ENCODE results near the gene FOXO3. TPM values are rescaled to one million over a fixed set of nuclear protein-coding genes. Genes with fewer than 3 reads are reported as not detected.

Gene FOXO3
- polyA plus RNA-seq, 1 of the 3 experiments (the other 2 are of a cell fraction), result 8.1 TPM

- Histone ChIP-seq H3K27me3 (ENCODE audit: insufficient read depth) (no peaks in the 10 kb centered on the region), H3K4me3 (ENCODE audit: low read depth in 2 of 2, low read length in 1 of 2) (no peak overlapping the region), H3K9me2 (no peaks in the 10 kb centered on the region), H3K4me2 (peak overlapping the region; percentile 45; the same call in 1 of the 2 replicates), H3K9me3 (no peaks in the 10 kb centered on the region), H3K27ac (ENCODE audit: low read depth in 2 of 2, low read length in 1 of 2) (peak overlapping the region in 1 of 2 experiments; percentile 58; a peak in 3 of 4 replicates), H4K20me1 (ENCODE audit: insufficient read depth) (peaks cover 8% of the 10 kb centered on the region; the same call in 1 of the 2 replicates), H3K4me1 (ENCODE audit: control insufficient read depth in 1 of 2, insufficient read depth in 2 of 2, low read depth in 1 of 2, low read length in 1 of 2) (peaks cover 42 to 54% of the 10 kb centered on the region in 2 experiments), H3K9ac (no peak overlapping the region), H3K79me2 (ENCODE audit: insufficient read depth) (peaks cover 85% of the 10 kb centered on the region), H2AFZ (ENCODE audit: low read depth) (no peak overlapping the region), H3K36me3 (replicated peaks in 1 of 2; ENCODE audit: control insufficient read depth in 1 of 2, insufficient read depth in 2 of 2, low read length in 1 of 2) (peaks cover 5 to 8% of the 10 kb centered on the region in 2 experiments), H3F3A (replicated peaks; ENCODE audit: insufficient read depth) (peaks cover 37% of the 10 kb centered on the region)
- ChIA-PET POLR2A (no interaction called here), CTCF (interaction anchor here (0.9 kb wide), 1 partner anchor 15 kb away, joined by 3 read pairs; no protein-coding TSS in a partner anchor)
- WGBS (ENCODE audit: low lambda C conversion rate), result 62% methylated on average over 9 of the region's 9 CpGs
- DNase-seq, result no peak
- TF ChIP-seq PBX3 (IDR thresholded peaks at IDR 0.05) (0 out of 2 replicates have a peak, but pooled peaks have one; percentile 11), FOSL2 (IDR thresholded peaks at IDR 0.05; ENCODE audit: borderline replicate concordance, low read depth) (peak; percentile 6; the same call in 1 of the 2 replicates), TCF12 (IDR thresholded peaks at IDR 0.05) (peak; percentile 27; the same call in 1 of the 2 replicates), TEAD4 (IDR thresholded peaks at IDR 0.05; ENCODE audit: borderline replicate concordance, insufficient read depth) (no peak), RXRA (IDR thresholded peaks at IDR 0.05; ENCODE audit: borderline replicate concordance, low read depth) (no peak)
- TF ChIP-seq, protein P1, sequence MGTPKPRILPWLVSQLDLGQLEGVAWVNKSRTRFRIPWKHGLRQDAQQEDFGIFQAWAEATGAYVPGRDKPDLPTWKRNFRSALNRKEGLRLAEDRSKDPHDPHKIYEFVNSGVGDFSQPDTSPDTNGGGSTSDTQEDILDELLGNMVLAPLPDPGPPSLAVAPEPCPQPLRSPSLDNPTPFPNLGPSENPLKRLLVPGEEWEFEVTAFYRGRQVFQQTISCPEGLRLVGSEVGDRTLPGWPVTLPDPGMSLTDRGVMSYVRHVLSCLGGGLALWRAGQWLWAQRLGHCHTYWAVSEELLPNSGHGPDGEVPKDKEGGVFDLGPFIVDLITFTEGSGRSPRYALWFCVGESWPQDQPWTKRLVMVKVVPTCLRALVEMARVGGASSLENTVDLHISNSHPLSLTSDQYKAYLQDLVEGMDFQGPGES (IDR thresholded peaks at IDR 0.05; ENCODE audit: low read depth, low read length), result no peak
Observed at GRCh38 chr6:108578595-108579327, 18.0 kb downstream of the FOXO3 start.

GRCh38 chr6:108579328-108579721 is 18.6 kb downstream of the FOXO3 start:
- DNase-seq, result no peak
- Histone ChIP-seq H3F3A (replicated peaks; ENCODE audit: insufficient read depth) (peaks cover 37% of the 10 kb centered on the region), H3K4me2 (peak overlapping the region; percentile 45; the same call in 1 of the 2 replicates), H3K27me3 (ENCODE audit: insufficient read depth) (no peaks in the 10 kb centered on the region), H3K9me2 (no peaks in the 10 kb centered on the region), H3K9ac (no peak overlapping the region), H3K79me2 (ENCODE audit: insufficient read depth) (peaks cover 85% of the 10 kb centered on the region), H3K9me3 (no peaks in the 10 kb centered on the region), H3K4me3 (ENCODE audit: low read depth in 2 of 2, low read length in 1 of 2) (no peak overlapping the region), H3K36me3 (replicated peaks in 1 of 2; ENCODE audit: control insufficient read depth in 1 of 2, insufficient read depth in 2 of 2, low read length in 1 of 2) (peaks cover 5 to 8% of the 10 kb centered on the region in 2 experiments), H2AFZ (ENCODE audit: low read depth) (no peak overlapping the region), H3K4me1 (ENCODE audit: control insufficient read depth in 1 of 2, insufficient read depth in 2 of 2, low read depth in 1 of 2, low read length in 1 of 2) (peaks cover 42 to 55% of the 10 kb centered on the region in 2 experiments), H3K27ac (ENCODE audit: low read depth in 2 of 2, low read length in 1 of 2) (peak overlapping the region in 1 of 2 experiments; percentile 58; a peak in 2 of 4 replicates), H4K20me1 (ENCODE audit: insufficient read depth) (peaks cover 8% of the 10 kb centered on the region; the same call in 1 of the 2 replicates)
- 100% methylated on average over 2 of the region's 2 CpGs for WGBS (ENCODE audit: low lambda C conversion rate)
- CTCF ChIA-PET, result interaction anchor here (1.3 kb wide), 1 partner anchor 226 kb away, joined by 3 read pairs; no protein-coding TSS in a partner anchor
- POLR2A ChIA-PET, result no interaction called here
- TF ChIP-seq USF1 (IDR thresholded peaks at IDR 0.05; ENCODE audit: borderline replicate concordance, low read depth), result no peak
- TF ChIP-seq MXI1 (IDR thresholded peaks at IDR 0.05; ENCODE audit: low read depth, low read length), result no peak
- TF ChIP-seq ZBTB33 (IDR thresholded peaks at IDR 0.05; ENCODE audit: borderline replicate concordance, low read depth), result no peak
- TF ChIP-seq YY1 (IDR thresholded peaks at IDR 0.05; ENCODE audit: low read depth), result no peak
- TF ChIP-seq FOXJ3 (CRISPR knock-in tag; IDR thresholded peaks at IDR 0.05), result no peak
- no peak for TF ChIP-seq SIN3A (IDR thresholded peaks at IDR 0.05; ENCODE audit: borderline replicate concordance, low read depth, low read length)
- TF ChIP-seq GABPA (IDR thresholded peaks at IDR 0.05; ENCODE audit: low read depth), result no peak
- no peak for TF ChIP-seq POLR2AphosphoS5 (IDR thresholded peaks at IDR 0.05; ENCODE audit: low read depth, low read length)
- TF ChIP-seq FOSL2 (IDR thresholded peaks at IDR 0.05; ENCODE audit: borderline replicate concordance, low read depth), result no peak
- TF ChIP-seq, protein P2, sequence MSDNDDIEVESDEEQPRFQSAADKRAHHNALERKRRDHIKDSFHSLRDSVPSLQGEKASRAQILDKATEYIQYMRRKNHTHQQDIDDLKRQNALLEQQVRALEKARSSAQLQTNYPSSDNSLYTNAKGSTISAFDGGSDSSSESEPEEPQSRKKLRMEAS (IDR thresholded peaks at IDR 0.05; ENCODE audit: low read depth), result no peak
- TF ChIP-seq, protein P3, sequence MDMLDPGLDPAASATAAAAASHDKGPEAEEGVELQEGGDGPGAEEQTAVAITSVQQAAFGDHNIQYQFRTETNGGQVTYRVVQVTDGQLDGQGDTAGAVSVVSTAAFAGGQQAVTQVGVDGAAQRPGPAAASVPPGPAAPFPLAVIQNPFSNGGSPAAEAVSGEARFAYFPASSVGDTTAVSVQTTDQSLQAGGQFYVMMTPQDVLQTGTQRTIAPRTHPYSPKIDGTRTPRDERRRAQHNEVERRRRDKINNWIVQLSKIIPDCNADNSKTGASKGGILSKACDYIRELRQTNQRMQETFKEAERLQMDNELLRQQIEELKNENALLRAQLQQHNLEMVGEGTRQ (IDR thresholded peaks at IDR 0.05; ENCODE audit: borderline replicate concordance, low read depth, low read length), result no peak
- no peak for TF ChIP-seq ELF1 (IDR thresholded peaks at IDR 0.05)
- no peak for TF ChIP-seq PBX3 (IDR thresholded peaks at IDR 0.05)
- no peak for TF ChIP-seq RCOR1 (IDR thresholded peaks at IDR 0.05; ENCODE audit: low read length)

Measured in SK-N-SH (cell line).